Bronchial epithelial cell (primary cell): ENCODE measurements around the gene SCYGR2. TPM values are rescaled to one million over a fixed set of nuclear protein-coding genes. Genes with fewer than 3 reads are reported as not detected.
"Not testable (repeated sequence)": the region's sequence is repeated elsewhere in the genome, so short reads cannot be mapped to it uniquely, and the experiment has no call there.

Experiments used
- DNase-seq: peaks from one replicate; pipeline ENCODE4 v3.0.0-alpha.2; 2010; ENCODE audit warnings: low read depth
- FAIRE-seq: peaks from 2 replicates; lab custom pipeline; 2011; peaks lifted over from hg19 to GRCh38; lab: Jason Lieb, UNC
- H3K27me3 ChIP-seq: 2 replicates; pipeline ENCODE4 v1.5.1; 2011; ENCODE audit warnings: low read length; ENCODE audit not compliant: control insufficient read depth, insufficient read depth
- H3K36me3 ChIP-seq: 2 replicates; pipeline ENCODE4 v1.5.1; 2011; ENCODE audit warnings: low read length; ENCODE audit not compliant: control insufficient read depth, insufficient read depth
- H3K4me3 ChIP-seq: 2 replicates; pipeline ENCODE4 v1.5.1; 2011; ENCODE audit warnings: mild to moderate bottlenecking, low read depth, low read length, control low read depth
- total RNA-seq: library from RNA; depleted of rRNA; stranded (reverse); fragments of >200 nt; gene quantifications from 2 replicates; pipeline ENCODE4 v1.2.1, GENCODE V29; 2014
- TF ChIP-seq, protein P1 (sequence below): IDR thresholded peaks from 2 replicates; pipeline ENCODE4 v1.5.1; 2011; ENCODE audit warnings: mild to moderate bottlenecking, moderate library complexity, low read length, control low read depth, inconsistent platforms; ENCODE audit not compliant: insufficient read depth, severe bottlenecking

SCYGR2 gene, protein sequence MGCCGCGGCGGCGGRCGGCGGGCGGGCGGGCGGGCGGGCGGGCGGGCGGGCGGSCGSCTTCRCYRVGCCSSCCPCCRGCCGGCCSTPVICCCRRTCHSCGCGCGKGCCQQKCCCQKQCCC
- not detected in 2 replicates for total RNA-seq

DNA sequence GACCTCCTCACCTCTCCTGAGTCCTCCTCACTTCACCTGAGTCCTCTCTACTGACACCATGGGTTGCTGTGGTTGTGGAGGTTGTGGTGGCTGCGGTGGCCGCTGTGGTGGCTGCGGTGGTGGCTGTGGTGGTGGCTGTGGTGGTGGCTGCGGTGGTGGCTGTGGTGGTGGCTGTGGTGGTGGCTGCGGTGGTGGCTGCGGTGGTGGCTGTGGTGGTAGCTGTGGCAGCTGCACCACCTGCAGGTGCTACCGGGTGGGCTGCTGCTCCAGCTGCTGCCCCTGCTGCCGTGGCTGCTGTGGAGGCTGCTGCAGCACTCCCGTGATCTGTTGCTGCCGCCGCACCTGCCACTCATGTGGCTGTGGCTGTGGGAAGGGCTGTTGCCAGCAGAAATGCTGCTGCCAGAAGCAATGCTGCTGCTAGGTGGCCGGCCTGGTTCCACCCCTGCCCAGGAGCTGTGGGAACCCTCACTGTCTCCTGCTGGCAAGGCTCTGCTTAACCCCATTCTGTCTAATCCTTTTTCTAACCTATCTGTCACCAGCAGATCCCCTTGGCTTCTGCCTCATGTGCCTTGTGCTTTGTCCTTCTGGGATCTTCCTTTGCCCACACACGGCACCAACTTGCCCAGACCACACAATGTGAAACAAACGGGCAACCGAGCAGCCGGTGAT, at the start of gene SCYGR2:
Gene SCYGR2 (plus strand): TSS at position 59 of the 669 bp plus-strand sequence. CDS start 0 bp downstream, at position 59.
- DNase-seq: not testable (repeated sequence)

DNA sequence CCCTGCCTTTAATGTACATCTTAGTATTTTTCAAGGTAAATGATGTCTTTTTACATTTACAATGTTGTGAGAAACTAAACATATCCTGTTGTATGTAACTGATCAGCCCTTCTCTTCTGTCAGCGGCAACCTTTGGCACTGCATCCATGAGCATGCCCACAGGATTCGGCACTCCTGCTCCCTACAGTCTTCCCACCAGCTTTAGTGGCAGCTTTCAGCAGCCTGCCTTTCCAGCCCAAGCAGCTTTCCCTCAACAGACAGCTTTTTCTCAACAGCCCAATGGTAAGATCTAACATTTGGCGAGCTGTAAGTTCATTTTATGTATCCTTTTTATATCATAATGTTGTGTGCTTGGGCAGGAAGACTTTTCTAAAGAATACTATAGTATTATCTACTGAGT, 46.9 kb upstream of the SCYGR2 start:
- FAIRE-seq: no peak
- no peak overlapping the region for H3K4me3 ChIP-seq
- TF ChIP-seq, protein P1, sequence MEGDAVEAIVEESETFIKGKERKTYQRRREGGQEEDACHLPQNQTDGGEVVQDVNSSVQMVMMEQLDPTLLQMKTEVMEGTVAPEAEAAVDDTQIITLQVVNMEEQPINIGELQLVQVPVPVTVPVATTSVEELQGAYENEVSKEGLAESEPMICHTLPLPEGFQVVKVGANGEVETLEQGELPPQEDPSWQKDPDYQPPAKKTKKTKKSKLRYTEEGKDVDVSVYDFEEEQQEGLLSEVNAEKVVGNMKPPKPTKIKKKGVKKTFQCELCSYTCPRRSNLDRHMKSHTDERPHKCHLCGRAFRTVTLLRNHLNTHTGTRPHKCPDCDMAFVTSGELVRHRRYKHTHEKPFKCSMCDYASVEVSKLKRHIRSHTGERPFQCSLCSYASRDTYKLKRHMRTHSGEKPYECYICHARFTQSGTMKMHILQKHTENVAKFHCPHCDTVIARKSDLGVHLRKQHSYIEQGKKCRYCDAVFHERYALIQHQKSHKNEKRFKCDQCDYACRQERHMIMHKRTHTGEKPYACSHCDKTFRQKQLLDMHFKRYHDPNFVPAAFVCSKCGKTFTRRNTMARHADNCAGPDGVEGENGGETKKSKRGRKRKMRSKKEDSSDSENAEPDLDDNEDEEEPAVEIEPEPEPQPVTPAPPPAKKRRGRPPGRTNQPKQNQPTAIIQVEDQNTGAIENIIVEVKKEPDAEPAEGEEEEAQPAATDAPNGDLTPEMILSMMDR: no peak
- H3K36me3 ChIP-seq: peaks cover 6% of the 10 kb centered on the region
- no peak for DNase-seq
- H3K27me3 ChIP-seq: no peaks in the 10 kb centered on the region

More for the DNA sequence above, at the start of gene SCYGR2:
- FAIRE-seq, H3K36me3 ChIP-seq, H3K27me3 ChIP-seq, H3K4me3 ChIP-seq: not testable (repeated sequence)

DNA sequence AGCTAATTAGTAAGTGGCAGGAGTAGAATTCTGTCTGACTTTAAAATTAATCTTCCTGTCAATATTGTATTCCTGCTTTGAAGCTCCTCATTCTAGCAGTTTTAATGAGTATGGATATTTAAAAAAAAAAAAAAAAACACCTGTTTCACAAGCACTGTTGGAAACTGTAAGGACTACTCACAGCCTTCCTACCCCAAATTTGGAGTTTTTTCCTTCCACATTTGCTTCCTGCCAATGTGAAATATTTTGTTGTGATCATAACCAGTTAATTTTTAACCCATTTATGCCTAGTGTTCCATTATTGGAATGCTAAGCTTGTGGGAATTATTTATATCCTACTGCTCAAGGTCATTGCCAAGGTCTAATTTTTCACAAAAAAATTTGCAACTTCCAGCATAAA, 36.1 kb upstream of the SCYGR2 start:
- Histone ChIP-seq H3K4me3 (no peak overlapping the region), H3K36me3 (no peaks in the 10 kb centered on the region), H3K27me3 (no peaks in the 10 kb centered on the region)
- TF ChIP-seq, protein P1: no peak
- DNase-seq (no peak), FAIRE-seq (no peak)

DNA sequence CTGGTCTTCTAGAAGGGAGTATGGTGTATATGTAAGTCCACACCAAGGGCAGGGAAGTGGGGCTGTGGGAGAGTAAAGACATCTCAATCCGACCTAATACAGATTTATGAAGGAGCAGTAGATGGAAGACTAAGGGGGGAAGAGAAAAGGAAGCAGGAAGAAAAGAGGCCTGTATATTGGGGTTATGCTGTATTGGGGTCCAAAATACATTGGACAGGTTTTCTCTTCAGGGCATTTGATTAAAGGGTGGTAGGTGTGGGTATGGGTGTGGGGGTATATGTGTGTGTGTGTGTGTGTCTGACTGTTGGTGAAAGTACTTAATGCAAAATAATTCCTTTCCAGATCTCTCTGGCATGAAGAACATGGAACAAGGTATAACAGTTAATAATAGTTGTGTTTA, 33.6 kb upstream of the SCYGR2 start:
- DNase-seq (no peak), FAIRE-seq (no peak)
- no peak overlapping the region for H3K4me3 ChIP-seq
- H3K27me3 ChIP-seq: no peaks in the 10 kb centered on the region
- TF ChIP-seq, protein P1: no peak
- no peaks in the 10 kb centered on the region for H3K36me3 ChIP-seq

DNA sequence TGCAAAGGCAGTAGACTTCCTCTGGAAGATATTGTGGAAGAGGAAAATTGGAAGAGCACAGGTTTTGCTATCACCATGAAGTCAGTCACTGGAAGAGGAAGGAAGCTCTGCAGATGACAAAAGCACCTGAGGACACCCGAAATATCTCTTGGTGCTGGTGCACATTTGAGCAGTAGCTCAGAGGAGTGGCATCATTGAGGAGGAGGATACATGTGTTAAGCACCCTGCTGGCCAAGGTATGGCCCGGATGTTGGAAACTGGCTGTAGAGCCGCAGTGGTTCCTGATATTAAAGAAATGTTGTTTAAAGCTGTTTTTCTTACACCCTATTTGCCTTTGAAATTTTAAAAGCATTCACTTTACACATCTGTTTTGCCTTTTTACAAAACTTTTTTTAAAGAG, 32.7 kb upstream of the SCYGR2 start:
- TF ChIP-seq, protein P1: no peak
- DNase-seq (no peak), FAIRE-seq (no peak)
- Histone ChIP-seq H3K27me3 (no peaks in the 10 kb centered on the region), H3K36me3 (no peaks in the 10 kb centered on the region), H3K4me3 (no peak overlapping the region)

DNA sequence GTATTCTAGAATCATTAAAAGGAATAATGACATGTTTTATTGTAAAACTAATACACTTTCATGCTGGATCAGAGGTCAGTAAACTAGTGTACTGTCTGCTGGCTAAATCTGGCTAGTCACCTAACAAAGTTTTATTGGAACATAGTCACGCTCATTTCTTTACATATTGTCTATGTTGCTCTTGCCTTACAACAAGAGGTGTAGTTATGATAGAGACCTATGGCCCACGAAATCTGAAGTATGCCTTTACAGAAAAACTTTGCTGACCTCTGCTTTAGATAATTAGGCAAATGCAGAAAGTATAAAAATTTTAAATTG, 29.9 kb upstream of the SCYGR2 start:
- no peaks in the 10 kb centered on the region for H3K27me3 ChIP-seq
- no peak for FAIRE-seq
- H3K36me3 ChIP-seq: no peaks in the 10 kb centered on the region
- TF ChIP-seq, protein P1: no peak
- H3K4me3 ChIP-seq: no peak overlapping the region
- no peak for DNase-seq
